Activated CD8-positive, alpha-beta memory T cell treated with anti-CD3 and anti-CD28 coated beads for 48 hours (primary cell): Measurements from ENCODE around the gene TMC2.
"Not testable (repeated sequence)": the region's sequence is repeated elsewhere in the genome, so short reads cannot be mapped to it uniquely, and the experiment has no call there.

Source experiments
- DNase-seq, 3 experiments: peaks; one replicate each; pipeline ENCODE4 v3.0.0-alpha.2; 2020; ENCODE audit warnings: low read depth in 2 of 3, low spot score in 2 of 3

Gene TMC2

GRCh38 chr20:2524709-2525506 is 11.5 kb upstream of the TMC2 start:
- DNase-seq = peak in 2 of 3 experiments; percentile 23 to 32

- not testable (repeated sequence) for DNase-seq
These were observed 10.2 kb upstream of the TMC2 start for GRCh38 chr20:2526218-2526583.

GRCh38 chr20:2527762-2528161 is 8.6 kb upstream of the TMC2 start:
- DNase-seq = no peak

- DNase-seq = no peak
These were observed 7.6 kb upstream of the TMC2 start for GRCh38 chr20:2528671-2529271.

GRCh38 chr20:2533118-2533517 is 3.3 kb upstream of the TMC2 start:
- DNase-seq = no peak

GRCh38 chr20:2535711-2536559 is 438 bp upstream of the TMC2 start:
- DNase-seq = no peak

GRCh38 chr20:2537101-2537500 is 728 bp downstream of the TMC2 start:
- DNase-seq = no peak

GRCh38 chr20:2538356-2538755 is 2.0 kb downstream of the TMC2 start:
- DNase-seq = no peak

- DNase-seq = no peak
These were observed 2.8 kb downstream of the TMC2 start for GRCh38 chr20:2538931-2539720.

GRCh38 chr20:2541940-2542339 is 5.6 kb downstream of the TMC2 start:
- no peak for DNase-seq

- no peak for DNase-seq
These were observed 6.0 kb downstream of the TMC2 start for GRCh38 chr20:2542361-2542760.

- DNase-seq = no peak
These were observed 7.8 kb downstream of the TMC2 start for GRCh38 chr20:2544211-2544610.

GRCh38 chr20:2545594-2545993 is 9.2 kb downstream of the TMC2 start:
- DNase-seq = no peak

GRCh38 chr20:2557873-2558580 is 21.7 kb downstream of the TMC2 start:
- DNase-seq = no peak

GRCh38 chr20:2558581-2559278 is 22.4 kb downstream of the TMC2 start:
- DNase-seq = no peak

- no peak for DNase-seq
These were observed 22.9 kb downstream of the TMC2 start for GRCh38 chr20:2559279-2559626.

- no peak for DNase-seq
These were observed 23.3 kb downstream of the TMC2 start for GRCh38 chr20:2559651-2560050.

GRCh38 chr20:2563116-2563515 is 26.7 kb downstream of the TMC2 start:
- no peak for DNase-seq

GRCh38 chr20:2564406-2564805 is 28.0 kb downstream of the TMC2 start:
- no peak for DNase-seq

- no peak for DNase-seq
These were observed 39.3 kb downstream of the TMC2 start for GRCh38 chr20:2575682-2576081.
